NCI-H1048 (cell line): ENCODE data around the gene HSDL2.
A peak's percentile ranks its signal among the peaks of the same experiment; 100 is the strongest.
"Not testable (repeated sequence)": the region's sequence is repeated elsewhere in the genome, so short reads cannot be mapped to it uniquely, and the experiment has no call there.

Source experiments
- DNase-seq: peaks from one replicate; lab custom pipeline; 2025; lab: John Stamatoyannopoulos, UW

HSDL2 gene

DNA sequence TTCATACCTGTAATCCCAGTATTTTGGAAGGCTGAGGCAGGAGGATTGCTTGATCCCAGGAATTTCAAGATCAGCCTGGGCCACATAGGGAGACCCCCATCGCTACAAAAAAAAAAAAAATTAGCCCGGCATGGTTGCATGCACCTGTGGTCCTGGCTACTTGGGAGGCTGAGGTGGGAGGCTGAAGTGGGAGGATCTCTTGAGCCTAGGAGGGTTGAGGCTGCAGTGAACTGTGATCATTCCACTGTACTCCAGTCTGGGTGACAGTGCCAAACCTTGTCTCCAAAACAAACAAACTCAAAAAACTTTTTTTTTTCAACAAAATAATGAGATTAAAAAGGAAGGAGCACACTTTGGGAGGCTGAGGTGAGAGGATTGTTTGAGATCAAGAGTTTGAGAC, 120.9 kb downstream of the HSDL2 start:
- DNase-seq, result no peak

DNA sequence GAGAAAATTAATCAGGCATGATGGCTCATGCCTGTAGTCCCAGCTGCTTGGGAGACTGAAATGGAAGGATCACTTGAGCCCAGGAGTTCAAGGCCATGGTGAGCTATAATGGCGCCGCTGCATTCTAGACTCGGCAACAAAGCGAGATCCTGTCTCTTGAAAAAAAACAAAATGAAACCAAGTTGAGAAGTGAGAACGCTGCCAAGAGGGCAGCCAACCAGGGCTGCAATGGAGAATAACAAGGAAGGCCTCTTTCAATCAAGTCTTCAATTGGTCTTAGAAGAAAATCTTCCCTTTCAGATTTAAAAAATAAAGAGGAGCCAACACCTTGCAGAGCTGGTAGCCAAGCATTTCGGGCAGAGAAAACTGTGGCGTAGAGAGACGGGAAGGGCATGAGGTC, 121.4 kb downstream of the HSDL2 start:
- no peak for DNase-seq

DNA sequence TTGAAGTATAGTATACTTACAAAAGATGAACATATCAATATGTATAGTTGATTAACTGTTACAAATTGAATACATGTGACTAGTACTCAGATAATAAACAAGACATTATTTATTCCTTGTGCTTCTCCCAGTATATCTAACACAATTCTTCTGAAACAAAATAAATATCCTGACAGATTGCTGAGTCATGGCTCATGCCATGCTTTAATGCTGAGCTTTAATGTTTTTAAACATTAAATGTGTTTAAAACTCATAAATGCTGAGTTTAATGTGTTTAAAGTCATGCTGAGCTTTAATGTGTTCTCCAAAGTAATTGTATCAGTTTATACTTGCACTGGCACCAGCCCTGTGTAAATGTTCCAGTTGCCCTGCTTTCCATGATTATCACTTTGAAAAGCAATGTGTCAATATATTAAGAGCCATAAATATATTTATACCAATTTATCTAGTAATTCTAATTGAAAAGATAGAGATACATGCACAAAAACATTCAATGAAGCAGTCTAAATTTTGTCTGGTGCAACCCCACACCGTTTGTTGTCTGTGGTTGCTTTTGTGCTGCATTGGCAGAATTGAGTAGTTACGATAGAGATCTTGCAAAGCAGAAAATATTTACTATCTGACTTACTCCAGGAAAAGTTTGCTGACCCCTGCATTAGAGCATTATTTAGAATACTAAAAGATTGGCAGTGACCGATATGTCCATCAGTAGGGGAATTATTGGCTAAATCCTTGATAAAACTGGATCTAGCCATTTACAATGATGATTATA, 122.5 kb downstream of the HSDL2 start:
- DNase-seq, result no peak

DNA sequence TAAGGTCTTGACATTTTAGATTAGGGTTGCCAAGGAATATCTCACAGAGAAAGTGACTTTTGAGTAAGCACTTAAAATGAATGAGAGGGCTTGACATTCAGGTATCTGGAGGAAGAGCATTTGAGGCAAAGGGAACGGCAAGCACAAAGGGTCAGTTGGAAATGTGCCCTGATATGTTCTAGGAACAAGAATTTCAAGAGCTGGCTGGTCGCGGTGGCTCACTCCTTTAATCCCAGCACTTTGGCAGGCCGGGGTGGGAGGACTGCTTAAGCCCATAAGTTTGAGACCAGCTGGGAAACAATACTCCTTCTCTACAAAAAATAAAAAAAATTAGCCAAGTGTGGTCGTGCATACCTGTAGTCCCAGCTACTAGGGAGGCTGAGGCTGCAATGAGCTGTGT, 123.3 kb downstream of the HSDL2 start:
- no peak for DNase-seq

DNA sequence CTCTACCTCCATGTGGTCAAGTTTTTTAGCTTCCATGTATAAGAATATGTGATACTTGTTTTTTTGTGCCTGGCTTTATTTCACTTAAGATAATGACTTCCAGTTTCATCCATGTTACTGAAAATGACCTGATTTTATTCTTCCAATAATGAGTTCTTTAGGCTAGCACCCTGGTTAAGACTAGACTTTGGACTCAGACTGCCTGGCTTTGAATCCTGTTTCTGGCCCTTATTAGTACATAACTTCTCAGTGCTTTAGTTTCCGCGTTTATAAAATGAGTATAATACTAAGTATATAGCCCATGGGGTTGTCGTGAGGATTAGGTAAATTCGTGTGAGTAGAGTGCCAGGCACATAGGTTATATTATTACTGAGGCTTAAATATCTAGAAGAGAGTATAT, 125.2 kb downstream of the HSDL2 start:
- peak; percentile 16 for DNase-seq

DNA sequence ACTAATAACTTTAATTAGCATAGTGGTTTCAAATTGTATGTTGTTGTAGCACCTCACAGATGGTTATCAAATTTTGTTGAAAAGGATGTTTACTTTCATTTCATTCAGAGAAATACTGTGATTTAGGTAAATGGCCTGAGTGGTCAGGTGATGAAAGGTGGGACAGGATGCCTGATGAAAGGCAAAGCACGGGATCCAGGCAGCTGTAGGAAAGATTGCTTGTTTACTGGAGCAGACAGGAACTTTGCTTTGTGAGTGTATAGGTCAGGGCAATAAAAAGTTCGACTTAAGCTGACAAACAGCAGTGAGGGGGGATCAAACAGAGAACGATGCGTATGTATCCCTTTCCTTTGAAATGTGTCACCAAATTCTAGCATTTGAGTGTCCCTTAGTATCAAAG, 125.7 kb downstream of the HSDL2 start:
- no peak for DNase-seq

DNA sequence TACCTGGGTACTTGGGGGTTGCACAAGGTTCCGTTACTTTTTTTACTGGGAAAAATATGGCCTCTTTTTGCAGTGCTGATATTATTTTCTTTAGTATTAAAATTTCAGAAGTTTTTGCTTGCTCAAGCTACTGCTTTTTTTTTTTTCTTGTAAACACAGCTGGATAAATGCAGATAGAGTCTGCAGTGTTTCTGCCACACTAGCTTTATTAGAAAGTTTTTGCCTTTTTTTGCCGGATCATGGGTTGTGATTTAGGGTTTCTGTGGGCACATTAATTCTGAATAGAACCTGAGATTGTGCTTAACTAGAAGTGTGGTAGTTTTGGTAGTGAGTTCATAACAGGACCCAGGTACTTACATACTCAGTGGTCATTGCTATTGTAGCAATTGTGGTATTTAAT, 126.7 kb downstream of the HSDL2 start:
- DNase-seq, result no peak

DNA sequence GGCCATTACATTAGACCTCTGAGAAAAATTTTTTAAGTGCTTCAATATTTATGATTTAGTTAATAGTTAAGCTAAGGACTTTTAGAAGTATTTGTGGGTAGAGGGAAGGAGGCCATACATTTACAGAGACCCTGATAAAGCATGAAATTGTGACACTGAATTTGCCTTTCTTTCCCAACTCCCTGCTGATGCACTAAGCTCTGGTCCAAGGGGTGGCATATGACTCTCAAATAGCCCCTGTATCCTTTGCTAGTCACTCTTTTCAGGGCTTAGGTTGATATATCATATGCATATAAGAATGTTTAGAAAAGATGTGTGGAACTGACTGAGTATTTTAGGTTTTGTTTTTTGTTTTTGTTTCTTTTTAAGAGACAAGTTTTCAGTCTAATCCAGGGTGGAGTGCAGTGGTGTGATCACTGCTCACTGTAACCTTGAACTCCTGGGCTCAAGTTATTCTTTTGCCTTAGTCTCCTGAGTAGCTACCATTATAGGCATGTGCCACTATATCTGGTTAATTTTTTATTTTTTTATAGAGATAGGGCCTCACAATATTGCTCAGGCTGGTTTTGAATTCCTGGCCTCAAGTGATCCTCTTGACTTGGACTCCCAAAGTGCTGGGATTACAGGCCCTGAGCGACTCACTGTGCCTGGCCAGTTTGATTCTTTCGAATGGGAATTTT, 127.2 kb downstream of the HSDL2 start:
- no peak for DNase-seq

DNA sequence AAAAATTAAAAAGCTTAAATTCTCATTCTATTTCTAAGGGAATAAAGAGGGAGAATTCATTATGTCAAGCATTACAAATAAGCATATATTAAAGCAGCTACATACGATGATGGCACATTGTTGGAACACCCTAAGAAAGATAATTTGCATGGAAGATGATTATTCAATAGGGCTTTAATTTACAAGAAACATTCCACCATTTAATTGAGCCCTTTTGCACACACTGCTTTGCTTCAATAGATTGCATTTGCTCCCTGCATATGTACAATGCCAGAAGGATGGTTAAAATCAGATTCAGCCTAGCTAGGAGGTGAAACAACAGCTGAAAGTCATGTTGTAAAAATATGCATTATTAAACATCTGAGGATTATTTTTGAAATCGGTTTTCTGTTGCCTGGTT, 128.5 kb downstream of the HSDL2 start:
- DNase-seq, result peak; percentile 23

DNA sequence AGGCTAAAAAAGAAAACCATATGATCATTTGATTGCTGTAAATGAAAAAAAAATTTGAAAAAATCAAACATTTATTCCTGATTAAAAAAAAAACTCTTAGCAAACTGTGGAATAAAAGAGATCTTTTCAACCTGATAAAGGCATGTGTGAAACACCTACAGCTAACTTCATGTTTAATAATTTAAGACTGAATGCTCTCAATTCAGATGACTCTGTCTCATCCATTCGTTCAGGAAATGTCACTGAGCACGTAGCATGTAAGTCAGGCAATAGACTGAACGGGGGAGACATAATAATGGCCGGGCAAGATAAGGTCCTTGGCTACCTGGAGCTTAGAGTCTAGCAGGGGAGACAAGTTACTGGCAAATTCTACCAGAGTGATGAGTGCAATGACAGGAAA, 132.5 kb downstream of the HSDL2 start:
- not testable (repeated sequence) for DNase-seq

DNA sequence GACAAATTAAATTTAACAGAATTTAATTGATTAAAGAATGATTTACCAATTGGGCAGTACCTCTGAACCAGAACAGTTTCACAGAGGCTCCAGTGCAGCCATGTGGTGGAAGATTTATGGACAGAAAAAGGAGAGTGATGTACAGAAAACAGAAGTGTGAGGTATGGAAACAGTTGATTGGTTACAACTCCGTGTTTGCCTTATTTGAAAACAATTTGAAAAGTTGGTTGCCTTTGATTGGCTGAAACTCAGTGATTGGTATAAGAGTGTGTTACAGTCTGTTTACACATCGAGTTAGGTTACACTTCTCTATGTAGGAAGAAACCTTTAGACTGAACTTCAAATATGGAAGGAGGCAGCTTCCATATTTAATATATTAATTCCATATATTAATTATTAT, 136.9 kb downstream of the HSDL2 start:
- DNase-seq, result no peak

DNA sequence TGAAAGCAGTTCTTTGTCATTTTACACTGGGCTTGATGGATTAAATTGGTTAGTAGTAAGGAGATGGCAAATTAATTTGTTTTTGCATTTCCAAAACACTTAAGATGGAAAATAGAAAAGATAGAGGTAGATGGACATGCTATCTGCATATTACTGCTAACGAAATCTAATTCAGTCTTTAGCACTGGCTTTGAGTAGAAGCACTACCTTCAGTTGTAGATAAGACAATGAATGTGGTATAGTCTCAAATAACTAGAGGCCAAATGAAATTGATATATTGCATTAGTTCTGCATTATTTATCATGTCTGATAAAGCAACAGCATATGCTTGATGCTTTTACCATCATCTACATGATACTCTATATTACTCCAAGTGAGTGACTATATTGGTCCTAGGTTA, 140.2 kb downstream of the HSDL2 start:
- DNase-seq, result no peak

DNA sequence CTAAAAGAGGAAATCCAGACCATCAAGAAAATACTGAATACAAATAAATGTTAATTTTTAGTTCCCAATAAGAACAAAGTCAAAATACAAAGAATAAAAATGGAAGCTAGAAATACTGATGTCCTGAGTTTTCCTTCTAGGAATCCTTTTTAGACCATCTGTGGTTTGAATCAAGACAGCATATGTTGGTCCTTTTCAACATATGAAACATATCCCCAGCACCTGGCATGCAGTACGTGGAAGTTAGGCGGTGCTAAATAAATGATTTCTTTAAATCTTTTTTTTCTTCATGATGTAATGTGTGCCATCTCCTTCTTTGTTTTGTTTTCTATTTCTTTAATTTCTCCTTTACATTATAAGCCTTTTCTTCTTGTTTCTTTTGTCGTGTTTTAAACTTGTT, 140.7 kb downstream of the HSDL2 start:
- no peak for DNase-seq
